GM21825 (cell line): ENCODE results near the gene SH3D21.

ENCODE experiments used
- ATAC-seq: cut with Tn5 transposase; IDR thresholded peaks from one replicate; pipeline ENCODE4 v1.9.1; 2021; ENCODE audit warnings: mild to moderate bottlenecking, moderate library complexity; ENCODE audit not compliant: unreplicated experiment

The SH3D21 gene

GRCh38 chr1:36303244-36303643, 2.9 kb upstream of the SH3D21 start:
- no peak for ATAC-seq

- ATAC-seq: no peak
Measured at GRCh38 chr1:36303650-36304360, 2.4 kb upstream of the SH3D21 start.

GRCh38 chr1:36304521-36304920, 1.6 kb upstream of the SH3D21 start:
- no peak for ATAC-seq

- ATAC-seq: no peak
Measured at GRCh38 chr1:36304970-36305914, 926 bp upstream of the SH3D21 start.

GRCh38 chr1:36305915-36306209, 306 bp upstream of the SH3D21 start:
- no peak for ATAC-seq

- peak; percentile 97 for ATAC-seq
Measured at GRCh38 chr1:36306902-36307456, 811 bp downstream of the SH3D21 start.

- ATAC-seq: no peak
Measured at GRCh38 chr1:36307601-36308330, 1.6 kb downstream of the SH3D21 start.

- no peak for ATAC-seq
Measured at GRCh38 chr1:36309397-36309796, 3.2 kb downstream of the SH3D21 start.

- no peak for ATAC-seq
Measured at GRCh38 chr1:36320291-36320761, 14.2 kb downstream of the SH3D21 start.

- no peak for ATAC-seq
Measured at GRCh38 chr1:36320767-36321118, 14.6 kb downstream of the SH3D21 start.

GRCh38 chr1:36321119-36321951, 15.2 kb downstream of the SH3D21 start:
- ATAC-seq: no peak

- ATAC-seq: no peak
Measured at GRCh38 chr1:36322041-36322785, 16.0 kb downstream of the SH3D21 start.

GRCh38 chr1:36322786-36323635, 16.8 kb downstream of the SH3D21 start:
- no peak for ATAC-seq

- ATAC-seq: no peak
Measured at GRCh38 chr1:36323636-36324352, 17.6 kb downstream of the SH3D21 start, which contains the start of gene EVA1B. Gene EVA1B, minus strand, starts transcription at chr1:36323645. Its CDS starts 608 bp downstream, at chr1:36323037.

- no peak for ATAC-seq
Measured at GRCh38 chr1:36324353-36324703, 18.2 kb downstream of the SH3D21 start.

GRCh38 chr1:36326499-36326898, 20.3 kb downstream of the SH3D21 start:
- ATAC-seq: no peak

- no peak for ATAC-seq
Measured at GRCh38 chr1:36327421-36328087, 21.4 kb downstream of the SH3D21 start.

- no peak for ATAC-seq
Measured at GRCh38 chr1:36328088-36328480, 21.9 kb downstream of the SH3D21 start.
